ENCODE measurements around the gene LGALS7. TPM values are rescaled to one million over a fixed set of nuclear protein-coding genes. Genes with fewer than 3 reads are reported as not detected.

Gene LGALS7
- total RNA-seq, 4 donors from 2014 or later: not detected

DNA sequence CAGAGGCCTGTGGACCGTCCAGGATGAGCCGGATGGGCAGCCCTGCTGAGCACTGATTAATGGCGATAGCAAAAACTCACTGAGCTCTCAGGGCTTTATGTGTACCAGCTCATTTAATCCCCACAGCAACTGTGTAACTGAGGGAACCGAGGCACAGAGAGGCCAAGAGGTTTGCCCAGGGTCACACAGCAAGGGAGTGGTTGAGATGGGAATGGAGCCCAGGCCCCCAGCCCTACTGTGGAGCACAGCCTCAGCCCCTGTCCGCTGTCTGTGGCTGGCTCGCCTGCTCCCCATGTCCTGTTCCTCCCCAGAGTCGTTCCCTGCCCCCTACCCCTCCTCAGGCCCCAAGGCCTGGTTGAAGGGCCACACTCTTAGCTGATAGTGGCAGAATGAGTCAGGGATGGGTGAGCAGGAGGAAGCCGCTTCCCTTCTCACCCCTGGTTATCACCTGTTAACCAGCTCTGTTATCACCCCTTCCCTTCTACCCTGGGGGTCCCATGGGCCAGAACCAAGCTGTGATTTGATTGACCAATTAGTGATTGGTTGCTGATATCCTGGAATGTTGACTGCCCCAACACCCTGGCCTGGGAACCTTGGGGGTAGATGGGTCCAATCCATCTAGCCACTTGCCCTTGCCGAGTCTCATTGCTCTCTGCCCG, 50.2 kb downstream of the LGALS7 start:
- Histone ChIP-seq H3K9me3 (no peaks in the 10 kb centered on the region), H3K4me1 (peaks cover 20 to 29% of the 10 kb centered on the region in 2 donors), H3K36me3 (peaks cover 69 to 75% of the 10 kb centered on the region in 2 donors), H3K27me3 (no peaks in the 10 kb centered on the region), H3K27ac (peak overlapping the region in 2 of 3 donors; percentile 77 to 92), H3K4me3 (replicated peaks in 1 of 3) (no peak overlapping the region)
- intact Hi-C loops (cut with DNase I): no loop called here
- DNase-seq: no peak
- 93 to 96% methylated on average over 7 to 9 of the region's 10 CpGs for WGBS, 2 donors
- TF ChIP-seq, protein P1, sequence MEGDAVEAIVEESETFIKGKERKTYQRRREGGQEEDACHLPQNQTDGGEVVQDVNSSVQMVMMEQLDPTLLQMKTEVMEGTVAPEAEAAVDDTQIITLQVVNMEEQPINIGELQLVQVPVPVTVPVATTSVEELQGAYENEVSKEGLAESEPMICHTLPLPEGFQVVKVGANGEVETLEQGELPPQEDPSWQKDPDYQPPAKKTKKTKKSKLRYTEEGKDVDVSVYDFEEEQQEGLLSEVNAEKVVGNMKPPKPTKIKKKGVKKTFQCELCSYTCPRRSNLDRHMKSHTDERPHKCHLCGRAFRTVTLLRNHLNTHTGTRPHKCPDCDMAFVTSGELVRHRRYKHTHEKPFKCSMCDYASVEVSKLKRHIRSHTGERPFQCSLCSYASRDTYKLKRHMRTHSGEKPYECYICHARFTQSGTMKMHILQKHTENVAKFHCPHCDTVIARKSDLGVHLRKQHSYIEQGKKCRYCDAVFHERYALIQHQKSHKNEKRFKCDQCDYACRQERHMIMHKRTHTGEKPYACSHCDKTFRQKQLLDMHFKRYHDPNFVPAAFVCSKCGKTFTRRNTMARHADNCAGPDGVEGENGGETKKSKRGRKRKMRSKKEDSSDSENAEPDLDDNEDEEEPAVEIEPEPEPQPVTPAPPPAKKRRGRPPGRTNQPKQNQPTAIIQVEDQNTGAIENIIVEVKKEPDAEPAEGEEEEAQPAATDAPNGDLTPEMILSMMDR (IDR thresholded peaks at IDR 0.05): no peak
- no peak for TF ChIP-seq POLR2A (IDR thresholded peaks at IDR 0.05)

DNA sequence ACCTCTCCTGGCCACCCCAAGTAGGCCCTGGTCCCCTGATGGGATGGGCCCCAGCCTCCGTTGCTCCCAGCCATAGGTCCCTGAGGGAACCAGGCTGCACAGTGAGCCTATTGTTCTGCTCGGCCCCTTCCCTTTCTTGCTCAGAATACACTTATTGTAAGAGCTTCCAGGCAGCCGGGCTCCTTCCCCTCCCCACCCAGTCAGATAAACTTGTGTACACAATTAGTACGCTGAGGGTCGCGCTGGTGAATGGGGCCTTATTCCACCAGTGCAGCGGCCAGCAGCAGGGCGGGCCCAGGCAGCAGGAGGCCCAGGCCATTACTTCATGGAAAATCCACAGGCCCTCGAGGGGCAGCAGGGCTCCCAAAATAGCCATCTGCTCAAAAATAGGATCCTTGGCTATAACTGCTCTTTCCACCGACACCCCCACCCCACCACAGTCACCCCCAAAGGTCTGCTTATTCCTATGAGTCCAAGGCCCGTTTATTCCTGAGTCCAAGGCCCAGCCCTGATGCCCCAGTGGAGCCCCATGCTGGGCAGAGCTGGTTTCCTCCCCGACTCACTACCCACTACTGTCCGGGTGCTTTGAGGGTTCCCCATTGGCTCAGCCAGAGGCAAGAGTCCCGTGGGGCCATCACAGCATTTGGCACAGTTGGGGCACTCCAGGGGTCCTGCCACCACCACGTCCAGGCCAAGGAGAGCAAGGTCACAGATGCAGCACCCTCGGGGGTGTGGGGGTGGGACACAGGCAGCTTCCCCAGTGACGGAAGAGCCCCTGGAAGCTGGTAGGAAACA, 51.1 kb downstream of the LGALS7 start:
- no peak for DNase-seq
- Histone ChIP-seq H3K4me3 (replicated peaks in 1 of 3) (no peak overlapping the region), H3K9me3 (no peaks in the 10 kb centered on the region), H3K27me3 (no peaks in the 10 kb centered on the region), H3K27ac (peak overlapping the region; percentile 20 to 92 (median 77)), H3K36me3 (peaks cover 60 to 75% of the 10 kb centered on the region in 2 donors), H3K4me1 (peaks cover 20 to 29% of the 10 kb centered on the region in 2 donors)
- TF ChIP-seq, protein P1 (IDR thresholded peaks at IDR 0.05): no peak
- no peak for TF ChIP-seq POLR2A (IDR thresholded peaks at IDR 0.05)
- intact Hi-C loops (cut with DNase I): no loop called here
- WGBS, 2 donors: 70 to 72% methylated on average over 11 to 17 of the region's 17 CpGs

DNA sequence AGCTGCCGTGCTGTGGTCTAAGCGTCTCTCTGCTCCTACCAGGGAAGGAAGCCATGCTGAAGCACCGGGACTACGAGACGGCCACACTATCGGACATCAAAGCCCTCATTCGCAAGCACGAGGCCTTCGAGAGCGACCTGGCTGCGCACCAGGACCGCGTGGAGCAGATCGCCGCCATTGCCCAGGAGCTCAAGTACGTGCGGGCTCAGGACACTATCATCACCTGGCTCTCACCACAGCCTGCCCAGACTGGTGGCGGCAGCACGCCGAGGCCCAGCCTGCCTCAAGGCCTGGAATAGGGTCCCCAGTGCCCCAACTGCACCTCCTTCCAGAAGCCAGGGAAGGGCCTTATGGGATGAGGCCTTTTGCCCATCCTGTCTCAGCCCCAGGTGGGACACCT, 51.8 kb downstream of the LGALS7 start:
- no peaks in the 10 kb centered on the region for H3K27me3 ChIP-seq
- DNase-seq: no peak
- H3K9me3 ChIP-seq: no peaks in the 10 kb centered on the region
- peak overlapping the region in 2 of 3 donors; percentile 77 to 92 for H3K27ac ChIP-seq
- WGBS, 2 donors: 84 to 89% methylated on average over 5 to 20 of the region's 20 CpGs
- H3K4me1 ChIP-seq: peaks cover 20 to 29% of the 10 kb centered on the region in 2 donors
- peaks cover 53 to 75% of the 10 kb centered on the region in 2 donors for H3K36me3 ChIP-seq
- intact Hi-C loops (cut with DNase I): no loop called here
- TF ChIP-seq POLR2A (IDR thresholded peaks at IDR 0.05): no peak
- TF ChIP-seq, protein P1 (IDR thresholded peaks at IDR 0.05): no peak
- no peak overlapping the region for H3K4me3 ChIP-seq (replicated peaks in 1 of 3)

Small RNA genes within 50 kb of the gene (small RNA-seq; reads per million reads assigned to genes)
- gene RNU6-140P: not detected

Other genes with a start within 250 kb of the LGALS7 start
- 1 to 10 TPM in 3 of 4 donors, under 1 TPM in 1; 0.83 to 9.7 (median 2.2) TPM for gene MAP4K1, start 155.6 kb downstream of the LGALS7 start, total RNA-seq
- gene EIF3K, start 154.3 kb downstream of the LGALS7 start, total RNA-seq: 100 to 1,000 TPM; 205 to 504 (median 440) TPM
- 100 to 1,000 TPM; 191 to 479 (median 365) TPM for gene ACTN4, start 125.9 kb downstream of the LGALS7 start, total RNA-seq
- 1 to 10 TPM in 2 of 4 donors, not detected in 2; 1.6 to 2.0 TPM for gene CAPN12, start 29.0 kb downstream of the LGALS7 start, total RNA-seq
- gene LGALS7B, start 15.7 kb upstream of the LGALS7 start, total RNA-seq: not detected
- 1 to 10 TPM in 2 of 4 donors, not detected in 2; 1.6 TPM for gene LGALS4, start 39.4 kb upstream of the LGALS7 start, total RNA-seq
- 100 to 1,000 TPM in 3 of 4 donors, 10 to 100 TPM in 1; 89.3 to 131 (median 130) TPM for gene ECH1, start 58.3 kb upstream of the LGALS7 start, total RNA-seq
- gene HNRNPL, start 76.5 kb upstream of the LGALS7 start, total RNA-seq: 100 to 1,000 TPM; 181 to 247 (median 232) TPM
- gene RINL, start 104.8 kb upstream of the LGALS7 start, total RNA-seq: 10 to 100 TPM in 3 of 4 donors, 1 to 10 TPM in 1; 6.4 to 18.7 (median 13.5) TPM
- gene SIRT2, start 126.1 kb upstream of the LGALS7 start, total RNA-seq: 100 to 1,000 TPM in 1 of 4 donors, 10 to 100 TPM in 3; 69.6 to 107 (median 90.7) TPM
- gene NFKBIB, start 126.5 kb upstream of the LGALS7 start, total RNA-seq: 10 to 100 TPM; 18.6 to 23.7 (median 21.2) TPM
- gene CCER2, start 138.7 kb upstream of the LGALS7 start, total RNA-seq: 1 to 10 TPM in 2 of 4 donors, not detected in 2; 1.2 to 1.9 TPM
- gene SARS2, start 157.2 kb upstream of the LGALS7 start, total RNA-seq: 10 to 100 TPM; 26.6 to 52.0 (median 37.8) TPM
- 10 to 100 TPM; 17.7 to 33.6 (median 22.1) TPM for gene MRPS12, start 157.4 kb upstream of the LGALS7 start, total RNA-seq
- gene FBXO17, start 202.2 kb upstream of the LGALS7 start, total RNA-seq: 10 to 100 TPM in 1 of 4 donors, 1 to 10 TPM in 3; 4.3 to 18.0 (median 8.1) TPM